ENCODE measurements around the gene LILRB3.
"Not testable (repeated sequence)": the region's sequence is repeated elsewhere in the genome, so short reads cannot be mapped to it uniquely, and the experiment has no call there.

LILRB3 gene

DNA sequence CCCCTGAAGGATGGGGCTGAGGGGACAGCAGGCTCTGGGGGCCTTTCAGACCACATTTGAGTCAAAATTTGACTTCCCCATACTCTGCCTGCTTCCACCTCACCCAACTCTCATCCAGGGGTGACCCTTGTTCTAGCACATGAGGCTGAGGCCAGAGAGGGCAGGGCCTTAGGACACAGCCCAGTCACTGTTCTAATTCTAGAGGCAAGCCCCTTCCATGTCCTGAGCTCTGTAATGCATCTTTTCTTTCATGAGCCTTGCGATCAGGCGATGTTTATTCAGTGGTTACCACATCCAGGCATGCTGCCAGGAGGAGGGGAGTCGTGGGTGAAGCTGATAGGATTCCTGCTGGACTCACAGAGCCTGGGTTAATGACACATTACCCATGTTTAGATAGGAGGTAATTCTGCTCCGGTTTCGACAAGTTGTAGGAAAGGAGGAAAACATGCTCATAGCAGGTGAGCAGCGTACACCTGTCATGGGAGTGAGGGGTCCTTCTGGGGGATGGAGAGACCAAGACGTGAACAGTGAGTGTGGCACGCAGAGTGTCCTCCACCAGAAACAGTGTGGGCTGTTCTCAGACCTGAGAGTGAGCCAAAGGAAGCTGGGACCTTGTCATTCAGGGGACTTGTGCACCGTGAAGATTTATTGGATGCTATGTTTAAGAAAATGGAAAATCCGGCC, 12.9 kb downstream of the LILRB3 start:
- DNase-seq (ENCODE audit: low read depth): no peak

DNA sequence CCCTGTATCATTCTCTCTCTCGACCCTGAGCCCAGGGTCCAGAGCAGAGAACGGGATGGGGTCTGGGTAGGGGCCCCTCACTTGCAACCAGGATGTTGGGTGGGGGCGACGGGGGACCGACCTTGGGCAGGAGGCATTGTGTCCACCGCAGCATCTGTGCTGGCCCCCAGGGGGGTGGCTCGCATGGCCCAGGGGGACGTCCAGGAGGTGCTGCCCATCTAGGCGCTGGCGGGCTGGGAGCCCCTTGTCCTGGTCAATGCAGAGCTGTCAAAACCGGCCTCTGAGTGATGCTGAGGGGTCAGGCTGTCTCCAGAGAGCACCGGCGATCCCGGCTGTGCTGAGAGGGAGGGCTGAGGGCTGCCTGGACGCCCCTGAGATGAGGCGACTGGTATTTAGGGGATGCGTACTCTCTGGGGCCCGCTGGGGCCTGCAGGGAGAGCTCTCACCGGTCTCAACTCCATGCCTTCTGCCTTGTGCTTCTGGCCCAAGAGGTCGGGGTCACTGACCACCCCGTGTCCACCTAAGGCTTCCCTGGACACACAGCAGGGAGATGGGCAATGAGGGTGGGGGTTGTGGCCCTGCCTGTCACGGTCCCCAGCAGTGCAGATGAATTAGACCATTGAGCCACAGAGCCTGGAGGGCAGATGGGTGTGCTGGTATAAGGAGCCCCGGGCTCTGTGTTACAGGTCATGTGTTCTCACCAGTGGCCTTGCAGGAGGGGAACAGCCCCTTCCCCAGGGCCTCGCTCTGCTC, 13.6 kb downstream of the LILRB3 start:
- DNase-seq (ENCODE audit: low read depth): no peak

DNA sequence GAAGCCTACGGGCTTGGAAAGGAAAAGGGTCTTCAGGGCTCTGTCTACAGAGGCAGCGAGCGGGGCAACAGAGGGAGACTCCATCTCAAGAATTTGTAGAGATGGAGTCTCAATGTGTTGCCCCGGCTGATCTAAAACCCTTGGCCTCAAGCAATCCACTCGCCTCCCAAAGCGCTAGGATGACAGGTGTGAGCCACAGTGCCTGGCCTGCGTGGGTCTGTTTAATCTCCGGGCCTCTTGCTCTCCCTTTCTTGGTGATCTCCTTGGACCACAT, 14.1 kb downstream of the LILRB3 start:
- DNase-seq (ENCODE audit: low read depth): no peak

DNA sequence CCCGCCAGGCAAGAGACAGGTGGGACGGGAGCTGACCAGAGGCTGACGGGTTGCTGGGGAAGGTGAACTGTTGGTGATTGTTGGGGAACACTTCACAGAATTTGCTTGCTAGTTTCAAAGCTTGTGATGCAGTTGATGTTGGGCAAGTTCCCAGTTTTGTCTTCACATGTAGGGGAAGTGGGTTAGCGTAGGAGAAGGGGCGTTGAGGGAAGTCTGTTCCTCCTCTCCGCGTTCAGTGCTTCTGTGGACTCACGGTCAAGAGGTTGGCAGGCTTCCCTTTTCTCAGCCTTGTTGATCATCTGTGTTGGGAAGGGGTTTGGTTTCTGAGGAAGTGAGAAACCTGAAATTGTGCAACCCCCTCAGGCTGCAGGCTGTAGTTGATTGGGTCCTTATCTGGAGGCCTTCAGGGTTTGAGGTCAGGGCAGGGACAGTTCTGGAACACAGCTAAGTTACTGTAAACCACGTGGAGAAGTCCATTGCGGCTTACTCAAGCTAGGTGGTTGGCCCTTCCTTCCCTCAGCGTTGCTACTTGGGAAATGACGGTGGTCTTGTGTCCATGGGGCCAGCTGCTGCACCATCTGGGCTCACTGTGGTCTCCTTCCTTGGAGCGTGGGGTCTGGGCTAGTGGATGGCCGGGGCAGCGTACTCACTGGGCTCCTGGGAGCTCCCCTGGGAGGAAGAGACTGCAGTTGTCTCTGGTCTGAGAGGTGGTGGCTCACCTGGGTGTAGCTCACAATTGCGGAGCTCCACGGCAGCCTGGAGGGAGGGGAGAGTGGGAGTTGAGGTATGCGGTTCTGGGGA, 14.6 kb downstream of the LILRB3 start:
- no peak for DNase-seq (ENCODE audit: low read depth)

DNA sequence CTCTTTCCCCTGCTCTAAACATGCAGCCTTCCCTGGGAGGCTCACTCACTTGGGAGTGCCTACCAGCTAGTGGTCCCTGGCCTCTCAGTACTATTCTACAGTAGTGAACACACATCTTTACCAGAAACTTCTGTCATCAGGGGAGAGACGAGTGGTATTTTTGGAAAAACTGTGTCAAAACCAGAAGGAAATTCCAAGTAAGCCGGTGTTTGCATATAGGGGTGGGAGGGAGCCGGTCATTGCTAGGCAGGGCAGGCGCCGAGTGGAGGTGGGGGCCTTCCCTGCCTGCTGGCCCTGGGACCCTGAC, 15.2 kb downstream of the LILRB3 start:
- DNase-seq (ENCODE audit: low read depth): no peak

DNA sequence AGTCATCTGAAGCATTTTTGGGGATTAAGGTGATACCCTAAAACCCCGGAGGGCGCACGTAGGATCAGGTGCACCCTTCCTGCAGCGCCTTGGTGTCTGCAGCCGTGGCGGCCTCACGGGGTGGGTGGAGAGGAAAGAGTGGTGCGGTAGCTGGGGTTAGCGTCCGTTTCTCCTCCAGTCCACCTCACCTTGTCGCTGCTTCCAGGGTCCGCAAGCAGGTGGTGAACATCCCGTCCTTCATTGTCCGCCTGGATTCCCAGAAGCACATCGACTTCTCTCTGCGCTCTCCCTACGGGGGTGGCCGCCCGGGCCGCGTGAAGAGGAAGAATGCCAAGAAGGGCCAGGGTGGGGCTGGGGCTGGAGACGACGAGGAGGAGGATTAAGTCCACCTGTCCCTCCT, 15.6 kb downstream of the LILRB3 start:
- not testable (repeated sequence) for DNase-seq (ENCODE audit: low read depth)

DNA sequence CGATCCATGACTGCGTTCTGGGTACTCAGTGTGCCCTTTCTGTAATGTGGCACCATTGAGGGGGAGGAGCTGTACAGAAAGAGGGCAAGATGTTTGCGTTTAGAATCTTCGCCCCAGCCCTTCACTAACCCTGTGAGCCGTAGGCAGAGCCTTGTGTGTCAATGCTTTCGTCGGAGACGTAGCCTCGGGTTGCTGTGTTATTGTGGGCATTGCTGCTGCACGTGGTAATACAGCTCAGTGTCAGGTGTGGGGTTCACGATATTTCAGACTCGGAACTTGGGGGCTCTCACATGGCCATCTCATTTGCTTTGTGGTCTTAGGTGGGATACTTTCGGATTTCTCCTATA, 16.0 kb downstream of the LILRB3 start:
- no peak for DNase-seq (ENCODE audit: low read depth)

DNA sequence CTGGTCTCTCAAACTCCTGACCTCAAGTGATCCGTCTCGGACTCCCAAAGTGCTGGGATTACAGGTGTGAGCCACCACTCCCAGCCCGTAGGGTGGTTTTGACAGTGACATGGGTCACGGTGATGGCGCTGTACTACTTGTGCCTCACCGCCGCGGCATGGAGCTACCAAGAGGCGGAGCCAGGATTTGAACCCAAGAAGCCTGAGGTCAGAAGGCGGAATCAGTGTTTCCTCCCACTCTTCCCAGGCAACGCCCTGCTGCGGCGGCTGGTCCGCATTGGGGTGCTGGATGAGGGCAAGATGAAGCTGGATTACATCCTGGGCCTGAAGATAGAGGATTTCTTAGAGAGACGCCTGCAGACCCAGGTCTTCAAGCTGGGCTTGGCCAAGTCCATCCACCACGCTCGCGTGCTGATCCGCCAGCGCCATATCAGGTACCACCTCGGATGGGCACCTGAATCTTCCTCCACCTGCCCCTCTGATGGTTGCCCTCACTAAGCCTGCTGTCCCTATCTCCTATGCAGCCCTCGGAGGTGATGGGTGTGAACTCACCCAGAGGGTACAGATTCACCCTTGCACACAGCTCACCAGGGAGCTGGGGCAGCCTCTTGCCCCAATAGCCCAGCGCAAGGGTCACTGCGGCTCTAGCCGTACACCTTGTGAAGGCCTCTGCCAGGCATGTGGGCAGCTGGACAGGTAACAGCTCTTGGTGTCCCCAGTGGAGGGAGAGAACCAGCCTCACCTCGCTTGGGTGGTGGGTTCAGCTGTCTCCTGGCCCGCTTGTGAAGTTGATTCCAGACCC, 16.6 kb downstream of the LILRB3 start:
- DNase-seq (ENCODE audit: low read depth): no peak

DNA sequence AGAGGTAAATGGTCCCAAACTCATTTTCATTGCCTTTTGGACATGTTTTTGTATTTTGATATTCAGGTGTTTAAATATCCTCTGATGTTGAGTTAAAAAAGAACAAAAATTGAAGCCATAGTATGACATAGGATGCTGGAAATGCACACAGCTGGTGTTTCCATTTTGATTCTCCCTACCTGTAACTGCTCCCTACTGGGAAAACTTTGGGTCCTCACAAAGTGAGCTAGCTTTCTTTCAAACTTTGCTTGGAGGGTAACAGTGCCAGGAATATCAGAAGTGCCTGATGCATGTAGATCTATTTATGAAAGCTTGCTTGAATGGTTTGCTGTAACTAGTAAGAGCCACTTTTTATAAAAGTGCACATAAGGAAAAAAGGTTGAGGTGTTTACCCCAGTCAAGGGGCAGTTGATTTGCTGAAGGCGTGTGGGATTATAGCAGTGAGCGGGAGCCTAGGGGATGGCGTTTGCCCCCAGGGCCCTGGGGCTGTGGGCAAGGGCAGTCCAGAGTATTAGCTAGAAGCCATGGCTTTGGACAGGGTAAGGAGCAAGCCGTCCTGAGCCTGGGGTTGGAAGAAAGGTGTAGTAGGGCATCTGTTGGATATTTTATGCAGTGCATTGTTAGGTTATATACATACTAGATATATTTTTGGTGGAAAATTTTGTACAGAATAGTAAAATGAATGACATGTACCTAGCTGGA, 17.9 kb downstream of the LILRB3 start:
- DNase-seq (ENCODE audit: low read depth): no peak

DNA sequence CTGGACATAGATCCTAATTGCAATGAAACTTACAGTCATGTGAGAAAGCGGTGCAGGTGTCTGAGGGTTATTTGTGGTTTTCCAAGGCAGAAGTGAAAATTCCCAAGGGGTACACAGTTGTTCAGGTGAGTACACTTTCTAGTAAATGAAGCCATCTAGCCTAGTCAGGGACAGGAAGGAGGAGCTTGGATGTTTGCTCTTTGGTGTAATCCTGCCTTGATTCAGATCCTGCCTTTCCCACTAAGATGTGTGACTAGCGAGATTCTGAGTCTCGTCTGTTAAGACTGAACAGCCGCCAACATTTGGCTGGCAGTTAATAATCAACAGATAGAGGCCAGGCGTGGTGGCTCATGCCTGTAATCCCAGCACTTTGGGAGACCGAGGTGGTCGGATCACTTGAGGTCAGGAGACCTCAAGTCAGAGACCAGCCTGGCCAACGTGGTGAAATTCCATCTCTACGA, 19.6 kb downstream of the LILRB3 start:
- DNase-seq (ENCODE audit: low read depth): no peak

DNA sequence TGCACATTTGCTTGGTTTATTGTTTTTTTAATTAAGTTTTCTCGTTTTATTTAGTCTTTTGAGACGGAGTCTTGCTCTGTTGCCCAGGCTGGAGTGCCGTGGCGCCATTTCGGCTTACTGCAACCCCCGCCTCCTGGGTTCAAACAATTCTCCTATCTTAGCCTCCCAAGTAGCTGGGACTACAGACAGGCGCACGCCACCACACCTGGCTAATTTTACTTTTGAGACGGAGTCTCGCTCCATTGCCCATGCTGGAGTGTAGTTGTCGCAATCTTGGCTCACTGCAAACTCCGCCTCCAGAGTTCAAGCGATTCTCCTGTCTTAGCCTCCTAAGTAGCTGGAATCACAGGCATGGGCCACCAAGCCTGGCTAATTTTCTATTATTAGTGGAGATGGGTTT, 20.8 kb downstream of the LILRB3 start:
- DNase-seq (ENCODE audit: low read depth): no peak

DNA sequence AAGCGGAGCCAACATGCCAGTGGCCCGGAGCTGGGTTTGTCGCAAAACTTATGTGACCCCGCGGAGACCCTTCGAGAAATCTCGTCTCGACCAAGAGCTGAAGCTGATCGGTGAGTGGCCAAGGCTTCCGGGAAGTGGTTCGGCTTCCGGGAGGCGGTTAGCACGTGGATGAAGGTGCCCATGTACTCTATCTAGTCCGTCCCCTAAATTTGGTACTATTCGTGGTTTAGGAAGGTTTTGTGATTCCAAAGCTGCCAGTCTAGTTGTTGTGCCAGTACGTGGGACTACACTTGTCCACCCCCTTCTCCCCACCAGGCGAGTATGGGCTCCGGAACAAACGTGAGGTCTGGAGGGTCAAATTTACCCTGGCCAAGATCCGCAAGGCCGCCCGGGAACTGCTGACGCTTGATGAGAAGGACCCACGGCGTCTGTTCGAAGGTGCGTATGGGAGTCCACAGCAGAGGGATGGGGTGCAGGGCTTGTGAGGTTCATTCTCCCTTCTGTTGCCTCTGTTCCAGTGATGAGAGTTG, 21.6 kb downstream of the LILRB3 start:
- no peak for DNase-seq (ENCODE audit: low read depth)

DNA sequence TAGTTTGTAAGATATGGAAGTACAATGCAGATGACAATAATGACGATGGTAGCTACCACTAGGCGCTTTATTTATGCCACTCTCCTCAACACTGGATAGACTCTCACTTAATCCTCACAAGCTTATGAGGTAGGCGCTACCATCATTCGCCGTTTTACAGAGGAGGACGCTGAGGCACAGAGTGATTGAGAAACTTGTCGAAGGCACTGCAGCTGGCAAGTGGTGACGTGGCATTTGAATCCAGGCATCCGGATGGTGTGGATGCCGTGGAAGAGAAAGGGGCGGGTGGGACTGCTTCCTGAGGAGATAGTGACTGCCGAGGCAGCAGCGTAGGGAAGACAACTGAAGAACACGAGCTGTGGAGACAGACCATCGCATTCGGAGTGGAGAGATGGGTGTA, 23.4 kb downstream of the LILRB3 start:
- no peak for DNase-seq (ENCODE audit: low read depth)

DNA sequence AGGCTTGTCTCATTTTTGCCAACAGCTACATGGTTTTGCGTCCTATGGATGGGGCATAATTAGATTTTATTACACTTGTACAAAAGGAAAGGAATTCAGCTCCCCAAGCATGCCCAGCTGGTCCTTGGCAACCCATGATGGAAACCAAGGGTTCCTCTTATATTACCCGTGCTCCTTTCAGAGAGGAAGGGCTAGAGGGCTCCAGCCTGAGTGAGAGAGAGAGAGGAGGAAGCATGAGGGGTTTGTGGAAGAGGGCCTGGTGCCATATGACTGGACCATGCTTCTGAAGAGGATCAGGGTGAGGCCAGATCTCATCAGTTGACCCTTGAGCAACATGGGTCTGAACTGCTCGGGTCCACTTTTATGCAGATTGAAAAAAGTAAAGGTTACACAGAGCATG, 25.7 kb downstream of the LILRB3 start:
- no peak for DNase-seq (ENCODE audit: low read depth)

DNA sequence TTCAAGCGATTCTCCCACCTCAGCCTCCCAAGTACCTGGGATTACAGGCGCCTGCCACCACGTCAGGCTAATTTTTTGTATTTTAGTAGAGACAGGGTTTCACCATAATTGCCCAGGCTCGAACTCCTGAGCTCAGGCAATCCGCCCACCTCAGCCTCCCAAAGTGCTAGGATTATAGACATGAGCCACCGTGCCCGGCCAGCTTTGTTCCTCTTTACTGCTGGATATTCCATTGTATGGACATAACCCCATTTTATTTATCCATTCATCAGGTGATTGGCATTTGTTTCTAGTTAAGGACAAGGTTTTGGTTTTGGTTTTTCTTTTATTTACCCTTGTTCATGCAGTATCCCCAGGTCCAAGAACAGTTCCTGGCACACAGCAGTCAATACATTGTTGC, 26.3 kb downstream of the LILRB3 start:
- no peak for DNase-seq (ENCODE audit: low read depth)

DNA sequence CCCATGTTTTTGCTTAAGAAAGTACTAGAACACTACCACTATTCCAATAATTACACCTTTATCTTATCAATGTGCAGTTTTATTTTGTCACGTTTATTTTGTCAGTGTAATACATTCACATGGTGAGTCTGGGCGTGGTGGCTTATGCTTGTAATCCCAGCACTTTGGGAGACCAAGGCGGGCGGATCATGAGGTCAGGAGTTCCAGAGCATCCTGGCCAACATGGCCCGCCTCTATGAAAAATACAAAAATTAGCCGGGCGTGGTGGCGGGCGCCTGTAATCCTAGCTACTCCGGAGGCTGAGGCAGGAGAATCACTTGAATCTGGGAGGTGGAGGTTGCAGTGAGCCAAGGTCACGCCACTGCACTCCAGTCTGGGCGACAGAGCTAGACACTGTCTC, 28.3 kb downstream of the LILRB3 start:
- not testable (repeated sequence) for DNase-seq (ENCODE audit: low read depth)

DNA sequence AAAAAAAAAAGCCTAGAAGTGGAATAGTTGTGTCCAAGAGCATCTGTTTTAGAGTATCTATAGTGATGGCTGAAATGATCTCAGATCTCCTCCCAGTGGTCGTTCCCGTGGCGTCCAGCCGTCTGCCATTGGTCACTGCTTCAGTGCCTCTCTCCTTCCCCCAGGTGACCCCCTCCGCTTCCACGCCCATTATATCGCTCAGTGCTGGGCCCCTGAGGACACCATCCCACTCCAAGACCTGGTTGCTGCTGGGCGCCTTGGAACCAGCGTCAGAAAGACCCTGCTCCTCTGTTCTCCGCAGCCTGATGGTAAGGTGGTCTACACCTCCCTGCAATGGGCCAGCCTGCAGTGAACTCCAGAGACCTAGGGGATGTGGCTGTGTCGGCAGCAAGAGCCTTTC, 29.8 kb downstream of the LILRB3 start:
- no peak for DNase-seq (ENCODE audit: low read depth)

DNA sequence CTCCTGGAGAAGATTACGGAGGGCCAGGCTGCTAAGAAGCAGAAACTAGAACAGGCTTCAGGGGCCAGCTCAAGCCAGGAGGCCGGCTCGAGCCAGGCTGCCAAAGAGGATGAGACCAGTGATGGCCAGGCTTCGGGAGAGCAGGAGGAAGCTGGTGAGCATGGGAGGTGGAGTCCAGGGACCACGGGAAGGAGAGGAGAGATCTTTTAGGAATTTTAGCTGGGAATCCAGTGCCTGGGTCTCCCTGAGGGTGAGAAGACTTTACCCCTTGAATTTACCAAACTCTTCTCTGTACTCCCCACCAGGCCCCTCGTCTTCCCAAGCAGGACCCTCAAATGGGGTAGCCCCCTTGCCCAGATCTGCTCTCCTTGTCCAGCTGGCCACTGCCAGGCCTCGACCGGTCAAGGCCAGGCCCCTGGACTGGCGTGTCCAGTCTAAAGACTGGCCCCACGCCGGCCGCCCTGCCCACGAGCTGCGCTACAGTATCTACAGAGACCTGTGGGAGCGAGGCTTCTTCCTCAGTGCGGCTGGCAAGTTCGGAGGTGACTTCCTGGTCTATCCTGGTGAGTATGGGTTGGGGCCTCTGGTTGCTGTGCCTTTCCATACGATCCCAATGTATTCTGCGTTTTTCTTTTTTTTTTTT, 30.9 kb downstream of the LILRB3 start:
- no peak for DNase-seq (ENCODE audit: low read depth)

DNA sequence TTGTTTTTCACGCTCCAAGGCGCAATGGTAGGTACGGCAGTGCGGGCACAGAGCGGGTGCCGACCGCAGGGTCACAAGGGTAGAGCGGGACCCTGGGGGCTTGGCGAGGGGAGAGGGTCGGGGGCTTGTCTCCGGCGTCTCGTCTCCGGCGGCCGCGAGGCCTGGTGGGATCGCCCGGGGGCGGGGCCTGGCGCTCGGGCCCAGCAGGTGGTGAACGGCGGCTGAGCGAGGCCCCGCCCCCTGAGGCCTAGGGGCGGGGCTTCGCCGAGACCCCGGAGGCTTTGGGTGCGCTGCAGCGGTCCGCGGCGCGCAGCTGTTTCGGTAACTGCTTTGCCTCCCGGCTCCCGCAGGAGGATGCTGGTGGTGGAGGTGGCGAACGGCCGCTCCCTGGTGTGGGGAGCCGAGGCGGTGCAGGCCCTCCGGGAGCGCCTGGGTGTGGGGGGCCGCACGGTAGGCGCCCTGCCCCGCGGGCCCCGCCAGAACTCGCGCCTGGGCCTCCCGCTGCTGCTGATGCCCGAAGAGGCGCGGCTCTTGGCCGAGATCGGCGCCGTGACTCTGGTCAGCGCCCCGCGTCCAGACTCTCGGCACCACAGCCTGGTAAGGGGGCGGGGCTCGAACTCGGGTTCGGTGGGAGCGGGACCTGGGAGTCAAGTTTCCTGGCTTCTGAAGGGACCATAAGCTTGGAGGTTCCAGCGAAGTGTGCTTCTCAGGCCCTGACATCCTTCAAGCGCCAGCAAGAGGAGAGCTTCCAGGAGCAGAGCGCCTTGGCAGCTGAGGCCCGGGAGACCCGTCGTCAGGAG, 31.6 kb downstream of the LILRB3 start, which contains the start of gene TSEN34:
Gene TSEN34, plus strand, starts transcription at position 298 of the 800 bp plus-strand sequence. Its CDS starts 57 bp downstream, at position 355.
- peak; percentile 85 for DNase-seq (ENCODE audit: low read depth)

DNA sequence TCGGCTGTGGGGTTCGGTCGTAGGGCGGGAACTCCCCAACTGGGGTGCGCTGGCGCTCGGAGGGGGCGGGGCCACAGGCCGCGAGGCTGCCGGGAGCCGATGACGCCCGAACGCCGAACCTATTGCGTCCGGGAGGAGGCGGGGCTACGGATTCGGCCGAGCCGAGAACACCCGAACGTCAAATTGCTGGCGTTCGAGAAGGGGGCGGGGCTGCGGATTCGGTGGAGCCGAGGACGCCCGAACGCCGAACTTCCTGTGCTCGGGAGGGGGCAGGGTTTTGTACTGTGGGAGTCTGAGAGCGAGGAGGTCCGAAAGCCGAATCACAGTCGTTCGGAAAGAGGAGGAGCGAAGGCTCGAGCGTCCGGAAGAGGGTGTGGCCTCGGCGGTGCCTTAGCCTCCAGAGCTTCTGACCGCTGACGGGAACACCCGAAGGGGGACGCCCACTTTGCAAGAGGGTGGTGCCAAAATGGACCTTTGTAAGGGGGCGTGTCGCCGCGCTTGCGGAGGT, 32.2 kb downstream of the LILRB3 start:
- DNase-seq (ENCODE audit: low read depth): peak; percentile 100

All from stimulated activated CD8-positive, alpha-beta memory T cell treated with anti-CD3 and anti-CD28 coated beads, Interleukin-12 subunit alpha, Interleukin-12 subunit beta, amount 100 ng/mL, for 4 hours (primary cell).